Iris pigment epithelial cell (primary cell): ENCODE measurements around the gene STAU1.
"Not testable (repeated sequence)": the region's sequence is repeated elsewhere in the genome, so short reads cannot be mapped to it uniquely, and the experiment has no call there.

Experiments used
- DNase-seq: peaks from one replicate; pipeline ENCODE4 v3.0.0-alpha.2; 2011; ENCODE audit warnings: low read depth

The STAU1 gene, protein sequence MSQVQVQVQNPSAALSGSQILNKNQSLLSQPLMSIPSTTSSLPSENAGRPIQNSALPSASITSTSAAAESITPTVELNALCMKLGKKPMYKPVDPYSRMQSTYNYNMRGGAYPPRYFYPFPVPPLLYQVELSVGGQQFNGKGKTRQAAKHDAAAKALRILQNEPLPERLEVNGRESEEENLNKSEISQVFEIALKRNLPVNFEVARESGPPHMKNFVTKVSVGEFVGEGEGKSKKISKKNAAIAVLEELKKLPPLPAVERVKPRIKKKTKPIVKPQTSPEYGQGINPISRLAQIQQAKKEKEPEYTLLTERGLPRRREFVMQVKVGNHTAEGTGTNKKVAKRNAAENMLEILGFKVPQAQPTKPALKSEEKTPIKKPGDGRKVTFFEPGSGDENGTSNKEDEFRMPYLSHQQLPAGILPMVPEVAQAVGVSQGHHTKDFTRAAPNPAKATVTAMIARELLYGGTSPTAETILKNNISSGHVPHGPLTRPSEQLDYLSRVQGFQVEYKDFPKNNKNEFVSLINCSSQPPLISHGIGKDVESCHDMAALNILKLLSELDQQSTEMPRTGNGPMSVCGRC

DNA sequence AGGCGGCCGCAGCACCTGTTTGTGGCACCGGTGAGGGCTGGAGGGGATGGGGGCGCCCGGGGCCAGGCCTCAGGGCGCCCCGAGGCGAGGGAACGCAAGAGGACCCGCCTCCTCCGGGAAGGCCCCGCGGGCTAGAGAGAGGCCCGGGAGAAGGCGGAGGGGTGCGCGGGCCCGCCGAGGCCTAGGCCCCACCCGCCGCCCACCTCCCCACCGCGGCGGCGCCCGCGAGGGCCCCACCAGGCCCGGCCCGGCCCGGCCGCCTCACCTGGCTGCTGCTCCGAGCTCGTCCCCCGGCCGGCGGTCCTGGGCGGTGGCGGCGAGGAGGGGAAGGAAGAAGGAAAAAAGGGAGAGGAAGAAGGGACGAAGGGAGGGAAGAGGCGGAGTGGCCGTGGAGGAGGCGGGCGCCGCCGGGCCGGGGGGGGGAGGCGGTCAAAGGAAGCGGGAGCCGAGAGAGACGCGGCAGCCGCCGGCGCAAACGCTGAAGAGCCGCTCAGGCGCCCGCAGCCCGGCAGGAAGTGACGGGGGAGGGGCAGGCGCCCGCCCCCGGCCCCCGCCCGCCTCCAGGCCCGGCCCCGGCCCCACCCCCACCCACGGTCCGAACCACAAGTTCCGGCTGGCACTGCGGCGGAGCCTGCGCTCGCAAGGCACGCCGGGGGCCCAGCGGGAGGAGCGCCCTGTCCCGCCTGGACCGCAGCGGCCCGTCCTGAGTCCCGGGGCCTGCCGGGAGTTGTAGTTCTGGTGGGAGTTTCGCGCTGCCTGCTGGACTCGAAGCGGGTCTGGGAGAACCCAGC is at the start of gene STAU1:
Gene STAU1, minus strand, starts transcription at position 484 of the 791 bp plus-strand sequence. CDS start 22,133 bp downstream, outside the sequence.
- peak; percentile 96 for DNase-seq

DNA sequence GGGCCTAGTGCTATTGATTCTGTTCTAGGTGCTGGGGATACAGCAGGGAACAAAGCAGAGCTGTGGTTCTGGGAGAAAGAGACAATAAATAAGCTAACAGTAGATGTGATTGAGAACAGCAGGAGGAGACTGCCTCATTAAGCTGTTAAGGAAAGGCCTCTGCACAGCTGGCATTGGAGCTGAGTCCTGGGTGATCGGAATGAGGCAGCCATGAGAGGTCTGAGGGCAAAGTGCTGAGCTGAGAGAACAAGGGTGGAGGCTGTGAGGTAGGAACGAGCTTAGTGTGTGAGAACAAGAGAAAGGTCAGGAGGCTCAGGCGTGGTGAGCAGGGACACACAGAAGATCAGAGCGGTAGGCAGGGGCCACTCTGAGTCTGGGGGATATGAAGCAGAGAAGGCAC is 49.4 kb upstream of the STAU1 start:
- no peak for DNase-seq

DNA sequence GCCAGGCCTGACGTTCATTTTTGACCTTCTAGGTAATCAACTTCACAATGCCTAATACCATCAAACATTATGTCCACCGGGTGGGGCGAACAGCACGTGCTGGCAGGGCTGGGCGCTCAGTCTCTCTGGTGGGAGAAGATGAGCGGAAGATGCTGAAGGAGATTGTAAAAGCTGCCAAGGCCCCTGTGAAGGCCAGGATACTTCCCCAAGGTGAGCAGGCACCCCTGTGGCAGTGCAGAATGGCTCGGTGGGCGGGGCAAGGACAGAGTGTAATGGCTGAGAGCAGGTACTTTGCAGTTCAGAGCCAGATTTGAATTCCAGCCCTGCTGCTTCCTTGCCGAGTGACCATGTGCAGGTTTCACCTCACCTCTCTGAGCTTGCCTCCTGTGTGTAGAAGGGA is 48.2 kb upstream of the STAU1 start:
- no peak for DNase-seq

DNA sequence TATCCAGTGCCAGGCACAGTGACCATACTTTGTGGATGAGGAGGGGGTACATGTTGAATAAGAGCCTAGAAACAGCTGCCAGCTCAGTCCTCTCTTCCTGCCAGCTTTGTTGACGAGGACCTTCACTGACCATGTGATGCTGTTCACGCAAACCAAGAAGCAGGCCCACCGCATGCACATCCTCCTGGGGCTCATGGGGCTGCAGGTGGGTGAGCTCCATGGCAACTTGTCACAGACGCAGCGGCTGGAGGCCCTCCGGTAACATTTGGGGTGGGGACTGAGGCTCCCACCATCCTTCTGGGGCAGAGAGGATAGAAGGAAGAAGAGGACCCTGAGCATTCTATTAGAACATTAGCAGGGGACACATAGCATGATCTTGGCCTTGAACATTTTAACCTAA is 46.7 kb upstream of the STAU1 start:
- no peak for DNase-seq

DNA sequence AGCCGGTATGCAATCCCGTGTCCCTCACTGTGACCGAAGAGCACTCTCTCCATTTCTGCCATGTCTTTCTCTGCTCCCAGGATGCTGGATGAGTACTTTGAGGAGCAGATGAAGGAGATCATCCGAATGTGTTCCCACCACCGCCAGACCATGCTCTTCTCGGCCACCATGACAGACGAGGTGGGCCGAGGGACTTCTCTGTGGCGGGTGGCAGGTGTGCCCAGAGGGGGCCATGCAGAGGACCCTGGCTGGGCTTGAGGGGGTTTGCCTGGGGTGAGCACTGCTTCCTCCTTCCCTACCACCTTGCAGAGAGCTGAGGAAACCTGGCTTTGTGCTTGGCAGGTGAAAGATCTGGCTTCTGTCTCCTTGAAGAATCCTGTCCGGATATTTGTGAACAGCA is 45.1 kb upstream of the STAU1 start:
- DNase-seq = no peak

DNA sequence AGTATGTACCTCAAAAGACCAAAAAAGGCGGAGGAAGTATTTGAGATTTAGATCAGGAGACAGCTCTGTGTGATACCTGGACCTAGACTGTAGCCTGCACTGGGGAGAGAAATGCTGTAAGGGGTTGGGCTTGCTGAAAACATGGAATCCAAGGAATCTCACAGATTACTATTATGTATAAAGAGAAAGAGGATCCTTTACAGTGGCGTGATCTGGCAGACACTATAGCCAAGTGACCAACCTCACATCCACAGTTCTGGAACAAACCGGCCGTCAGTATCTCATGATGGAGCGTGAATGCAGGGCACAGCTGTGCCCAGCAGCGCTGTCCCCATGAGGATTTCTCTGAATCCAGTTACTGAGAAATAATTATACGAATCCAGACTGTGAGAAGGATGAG is 43.3 kb upstream of the STAU1 start:
- DNase-seq = no peak

- DNase-seq = peak; percentile 28
These were observed 42.5 kb upstream of the STAU1 start for GRCh38 chr20:49230561-49231133.

DNA sequence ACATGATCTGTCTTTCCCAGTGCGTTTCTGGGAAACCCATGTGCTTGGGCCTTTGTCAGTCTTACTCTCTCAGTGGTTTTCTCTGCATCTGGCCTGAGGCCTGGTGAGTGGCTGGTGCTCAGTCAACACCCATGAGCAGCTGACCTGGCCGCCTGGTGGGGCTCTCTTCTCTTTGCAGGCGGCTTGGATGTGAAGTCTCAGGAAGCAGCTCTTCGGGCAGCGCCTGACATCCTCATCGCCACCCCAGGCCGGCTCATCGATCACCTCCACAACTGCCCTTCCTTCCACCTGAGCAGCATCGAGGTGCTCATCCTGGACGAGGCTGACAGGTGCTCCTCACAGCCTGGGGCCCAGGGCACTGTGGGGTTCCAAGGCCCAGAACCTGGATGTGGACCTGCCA is 41.9 kb upstream of the STAU1 start:
- DNase-seq = no peak

DNA sequence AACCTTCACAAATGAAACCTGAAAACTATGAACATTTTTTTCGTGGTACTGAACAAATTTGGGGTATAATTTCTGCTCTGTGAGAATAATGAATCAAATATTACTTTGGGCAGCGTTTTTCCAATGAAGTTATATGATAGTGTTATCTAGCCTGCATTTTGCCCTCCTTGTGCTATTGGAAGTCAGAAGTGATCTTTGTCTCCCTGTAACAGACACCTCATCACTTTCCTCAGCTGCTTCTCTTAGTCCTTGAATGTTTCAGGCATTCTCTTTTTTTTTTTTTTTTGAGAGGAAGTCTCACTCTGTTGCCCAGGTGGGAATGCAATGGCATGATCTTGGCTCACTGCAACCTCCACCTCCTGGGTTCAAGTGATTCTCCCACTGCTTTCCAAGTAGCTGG is 41.2 kb upstream of the STAU1 start:
- DNase-seq = no peak

GRCh38 chr20:49228676-49229075 is 40.5 kb upstream of the STAU1 start:
- DNase-seq = no peak

- no peak for DNase-seq
These were observed 37.8 kb upstream of the STAU1 start for GRCh38 chr20:49225896-49226295.

- DNase-seq = no peak
These were observed 32.0 kb upstream of the STAU1 start for GRCh38 chr20:49219924-49220831.

GRCh38 chr20:49219091-49219923 is 31.2 kb upstream of the STAU1 start, which contains the start of gene DDX27:
Gene DDX27 (plus strand): TSS chr20:49219416. CDS start chr20:49219449, 33 bp downstream.
- DNase-seq = peak; percentile 98

- not testable (repeated sequence) for DNase-seq
These were observed 30.6 kb upstream of the STAU1 start for GRCh38 chr20:49218739-49219090.

DNA sequence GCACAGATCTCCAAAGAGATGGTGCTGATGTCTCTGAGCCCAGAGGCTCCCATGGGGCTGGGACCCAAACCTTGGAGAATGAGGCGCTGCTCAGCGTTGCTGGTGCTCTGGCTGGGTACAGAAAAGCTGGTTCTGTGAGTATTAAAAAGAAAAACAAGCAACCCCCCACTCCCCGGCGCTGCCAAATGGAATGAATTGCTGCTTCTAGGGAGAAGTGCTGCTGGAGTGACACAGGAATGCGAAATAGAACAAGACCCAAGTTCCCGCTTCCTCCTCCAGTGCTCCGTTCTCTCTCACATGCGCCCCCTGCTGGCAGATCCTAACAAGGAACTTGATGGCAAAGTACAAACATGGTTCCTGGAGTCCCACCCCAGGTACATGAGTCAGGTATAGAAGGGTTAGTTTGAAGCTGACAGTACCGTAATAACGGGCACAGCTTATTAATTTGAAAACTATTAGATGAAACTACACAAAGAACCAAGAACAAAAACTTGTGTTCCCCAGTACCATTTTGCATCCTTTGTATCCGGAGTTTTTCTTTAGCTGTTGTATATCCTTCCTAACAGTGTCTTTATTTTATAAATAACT is 29.0 kb upstream of the STAU1 start:
- DNase-seq = peak; percentile 86

- no peak for DNase-seq
These were observed 27.1 kb upstream of the STAU1 start for GRCh38 chr20:49215232-49215631.

- DNase-seq = no peak
These were observed 26.4 kb upstream of the STAU1 start for GRCh38 chr20:49214571-49214970.

DNA sequence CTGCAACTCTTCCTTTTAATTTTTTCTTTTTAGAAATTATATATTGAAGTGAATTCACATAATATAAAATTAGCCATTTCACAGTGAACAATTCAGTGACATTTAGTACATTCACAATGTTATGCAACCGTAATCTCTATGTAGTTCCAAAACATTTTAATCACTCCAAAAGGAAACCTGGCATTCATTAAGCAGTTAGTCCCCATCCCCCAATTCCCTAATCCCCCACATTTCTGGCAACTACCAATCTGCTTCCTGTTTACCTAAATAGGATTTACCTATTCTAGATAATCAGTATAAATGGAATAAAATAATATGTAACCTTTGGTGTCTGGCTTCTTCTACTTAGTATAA is 22.6 kb upstream of the STAU1 start:
- DNase-seq = no peak

GRCh38 chr20:49210101-49210756 is 22.1 kb upstream of the STAU1 start:
- no peak for DNase-seq

DNA sequence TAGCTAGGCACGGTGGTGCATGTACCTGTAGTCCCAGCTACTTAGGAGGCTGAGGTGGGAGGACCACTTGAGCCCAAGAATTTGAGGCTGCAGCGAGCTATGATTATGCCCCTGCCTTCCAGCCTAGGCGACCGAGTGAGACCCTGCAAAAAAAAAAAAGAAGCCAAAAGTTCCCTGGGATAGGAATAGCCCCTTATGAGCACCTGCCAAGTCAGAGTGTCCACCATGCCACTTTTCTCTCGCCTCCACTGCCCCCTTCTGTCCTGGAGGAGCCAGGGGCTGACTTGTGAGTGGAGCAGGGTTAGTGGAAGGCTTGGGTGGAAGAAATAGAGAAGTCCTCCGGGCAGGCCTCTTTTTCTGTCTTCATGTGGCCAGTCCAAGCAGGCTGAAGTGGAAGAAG is 18.9 kb upstream of the STAU1 start:
- DNase-seq = no peak
